ENCODE measurements around the gene NTM.

DNA sequence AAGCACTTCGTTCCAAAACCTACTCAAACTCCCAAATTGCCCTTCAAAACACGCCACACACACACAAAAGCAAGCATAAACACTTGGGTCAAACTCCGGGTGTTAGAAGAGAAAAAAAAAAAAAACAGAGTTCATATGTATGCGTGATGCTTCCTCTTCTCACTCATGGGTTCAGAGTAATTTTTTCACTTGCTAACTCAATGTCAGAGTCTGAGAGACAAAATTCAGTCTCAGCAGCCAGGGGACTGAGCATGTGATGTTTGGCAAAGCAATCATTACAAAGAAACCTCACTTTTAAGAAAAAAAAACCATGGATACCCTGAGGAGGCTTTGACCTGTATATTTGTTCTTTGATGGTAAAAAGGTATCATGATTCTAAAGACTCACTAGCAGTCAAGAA is 461.7 kb downstream of the NTM start:
- TF ChIP-seq, protein P1, sequence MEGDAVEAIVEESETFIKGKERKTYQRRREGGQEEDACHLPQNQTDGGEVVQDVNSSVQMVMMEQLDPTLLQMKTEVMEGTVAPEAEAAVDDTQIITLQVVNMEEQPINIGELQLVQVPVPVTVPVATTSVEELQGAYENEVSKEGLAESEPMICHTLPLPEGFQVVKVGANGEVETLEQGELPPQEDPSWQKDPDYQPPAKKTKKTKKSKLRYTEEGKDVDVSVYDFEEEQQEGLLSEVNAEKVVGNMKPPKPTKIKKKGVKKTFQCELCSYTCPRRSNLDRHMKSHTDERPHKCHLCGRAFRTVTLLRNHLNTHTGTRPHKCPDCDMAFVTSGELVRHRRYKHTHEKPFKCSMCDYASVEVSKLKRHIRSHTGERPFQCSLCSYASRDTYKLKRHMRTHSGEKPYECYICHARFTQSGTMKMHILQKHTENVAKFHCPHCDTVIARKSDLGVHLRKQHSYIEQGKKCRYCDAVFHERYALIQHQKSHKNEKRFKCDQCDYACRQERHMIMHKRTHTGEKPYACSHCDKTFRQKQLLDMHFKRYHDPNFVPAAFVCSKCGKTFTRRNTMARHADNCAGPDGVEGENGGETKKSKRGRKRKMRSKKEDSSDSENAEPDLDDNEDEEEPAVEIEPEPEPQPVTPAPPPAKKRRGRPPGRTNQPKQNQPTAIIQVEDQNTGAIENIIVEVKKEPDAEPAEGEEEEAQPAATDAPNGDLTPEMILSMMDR (IDR thresholded peaks at IDR 0.05) = no peak
- no peak for TF ChIP-seq POLR2A (IDR thresholded peaks at IDR 0.05)

Data from breast epithelium (tissue), 3 donors.